Type B pancreatic cell (in vitro differentiated cells): ENCODE data around the gene TNFAIP3. TPM values are rescaled to one million over a fixed set of nuclear protein-coding genes. Genes with fewer than 3 reads are reported as not detected.
A peak's percentile ranks its signal among the peaks of the same experiment; 100 is the strongest.
"Not testable (repeated sequence)": the region's sequence is repeated elsewhere in the genome, so short reads cannot be mapped to it uniquely, and the experiment has no call there.

Experiments
- DNase-seq: peaks from one replicate; pipeline ENCODE4 v3.0.0; 2021; ENCODE audit warnings: mixed read lengths; ENCODE audit not compliant: unreplicated experiment; ENCODE audit errors: extremely low spot score
- H3K27ac Mint-ChIP-seq: 2 replicates; pipeline ENCODE4 v1.8.0; 2021; ENCODE audit warnings: mild to moderate bottlenecking, mixed read lengths
- H3K27me3 Mint-ChIP-seq: 2 replicates; pipeline ENCODE4 v1.8.0; 2021; ENCODE audit warnings: mixed read lengths
- H3K36me3 Mint-ChIP-seq: 2 replicates; pipeline ENCODE4 v1.8.0; 2021; ENCODE audit warnings: mixed read lengths
- H3K4me1 Mint-ChIP-seq: one replicate; pipeline ENCODE4 v1.8.0; 2021; ENCODE audit warnings: mixed read lengths; ENCODE audit not compliant: unreplicated experiment
- H3K4me3 Mint-ChIP-seq: 2 replicates; pipeline ENCODE4 v1.8.0; 2021; ENCODE audit warnings: mild to moderate bottlenecking, mixed read lengths
- H3K9me3 Mint-ChIP-seq: 2 replicates; pipeline ENCODE4 v1.8.0; 2021; ENCODE audit warnings: mixed read lengths
- total RNA-seq: library from RNA; stranded (reverse); gene quantifications from 2 replicates; pipeline ENCODE4 v1.2.1, GENCODE V29; 2021; ENCODE audit warnings: low replicate concordance
- TF ChIP-seq, protein P1 (sequence below): fragments of 200-600 bp; sonication (generic); conservative IDR thresholded peaks from 2 replicates; pipeline ENCODE4 v1.5.0; 2021; ENCODE audit warnings: antibody characterized with exemption, mild to moderate bottlenecking

The TNFAIP3 gene
- total RNA-seq, 1 donor from 2014 or later: 15.2 TPM

DNA sequence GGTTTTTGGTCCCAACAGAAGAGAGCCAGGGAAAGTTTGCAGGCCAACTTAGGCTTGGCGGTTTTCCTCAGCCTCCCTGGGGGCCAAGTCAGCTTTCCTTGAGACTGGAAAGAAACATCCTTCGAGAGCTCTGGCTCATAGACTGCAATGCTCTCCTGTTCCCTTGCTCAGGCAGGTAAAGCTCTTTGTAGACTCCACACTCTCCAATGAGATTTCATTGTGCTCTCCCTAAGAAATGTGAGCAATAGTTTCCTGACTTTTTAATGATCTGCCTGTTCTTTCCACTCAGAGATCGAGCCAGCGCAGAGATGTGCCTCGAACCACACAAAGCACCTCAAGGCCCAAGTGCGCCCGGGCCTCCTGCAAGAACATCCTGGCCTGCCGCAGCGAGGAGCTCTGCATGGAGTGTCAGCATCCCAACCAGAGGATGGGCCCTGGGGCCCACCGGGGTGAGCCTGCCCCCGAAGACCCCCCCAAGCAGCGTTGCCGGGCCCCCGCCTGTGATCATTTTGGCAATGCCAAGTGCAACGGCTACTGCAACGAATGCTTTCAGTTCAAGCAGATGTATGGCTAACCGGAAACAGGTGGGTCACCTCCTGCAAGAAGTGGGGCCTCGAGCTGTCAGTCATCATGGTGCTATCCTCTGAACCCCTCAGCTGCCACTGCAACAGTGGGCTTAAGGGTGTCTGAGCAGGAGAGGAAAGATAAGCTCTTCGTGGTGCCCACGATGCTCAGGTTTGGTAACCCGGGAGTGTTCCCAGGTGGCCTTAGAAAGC lies 13.9 kb downstream of the TNFAIP3 start:
- Mint-ChIP-seq H3K4me3 (no peak overlapping the region), H3K27ac (no peak overlapping the region), H3K36me3 (peaks cover 14% of the 10 kb centered on the region), H3K9me3 (no peaks in the 10 kb centered on the region), H3K4me1 (no peaks in the 10 kb centered on the region), H3K27me3 (no peaks in the 10 kb centered on the region)
- TF ChIP-seq, protein P1, sequence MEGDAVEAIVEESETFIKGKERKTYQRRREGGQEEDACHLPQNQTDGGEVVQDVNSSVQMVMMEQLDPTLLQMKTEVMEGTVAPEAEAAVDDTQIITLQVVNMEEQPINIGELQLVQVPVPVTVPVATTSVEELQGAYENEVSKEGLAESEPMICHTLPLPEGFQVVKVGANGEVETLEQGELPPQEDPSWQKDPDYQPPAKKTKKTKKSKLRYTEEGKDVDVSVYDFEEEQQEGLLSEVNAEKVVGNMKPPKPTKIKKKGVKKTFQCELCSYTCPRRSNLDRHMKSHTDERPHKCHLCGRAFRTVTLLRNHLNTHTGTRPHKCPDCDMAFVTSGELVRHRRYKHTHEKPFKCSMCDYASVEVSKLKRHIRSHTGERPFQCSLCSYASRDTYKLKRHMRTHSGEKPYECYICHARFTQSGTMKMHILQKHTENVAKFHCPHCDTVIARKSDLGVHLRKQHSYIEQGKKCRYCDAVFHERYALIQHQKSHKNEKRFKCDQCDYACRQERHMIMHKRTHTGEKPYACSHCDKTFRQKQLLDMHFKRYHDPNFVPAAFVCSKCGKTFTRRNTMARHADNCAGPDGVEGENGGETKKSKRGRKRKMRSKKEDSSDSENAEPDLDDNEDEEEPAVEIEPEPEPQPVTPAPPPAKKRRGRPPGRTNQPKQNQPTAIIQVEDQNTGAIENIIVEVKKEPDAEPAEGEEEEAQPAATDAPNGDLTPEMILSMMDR: no peak
- DNase-seq: no peak

DNA sequence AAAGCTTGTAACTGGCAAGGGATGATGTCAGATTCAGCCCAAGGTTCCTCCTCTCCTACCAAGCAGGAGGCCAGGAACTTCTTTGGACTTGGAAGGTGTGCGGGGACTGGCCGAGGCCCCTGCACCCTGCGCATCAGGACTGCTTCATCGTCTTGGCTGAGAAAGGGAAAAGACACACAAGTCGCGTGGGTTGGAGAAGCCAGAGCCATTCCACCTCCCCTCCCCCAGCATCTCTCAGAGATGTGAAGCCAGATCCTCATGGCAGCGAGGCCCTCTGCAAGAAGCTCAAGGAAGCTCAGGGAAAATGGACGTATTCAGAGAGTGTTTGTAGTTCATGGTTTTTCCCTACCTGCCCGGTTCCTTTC lies 14.4 kb downstream of the TNFAIP3 start:
- no peak for DNase-seq
- no peaks in the 10 kb centered on the region for H3K27me3 Mint-ChIP-seq
- TF ChIP-seq, protein P1: no peak
- H3K36me3 Mint-ChIP-seq: peaks cover 14% of the 10 kb centered on the region
- H3K4me1 Mint-ChIP-seq: no peaks in the 10 kb centered on the region
- no peak overlapping the region for H3K27ac Mint-ChIP-seq
- no peak overlapping the region for H3K4me3 Mint-ChIP-seq
- H3K9me3 Mint-ChIP-seq: no peaks in the 10 kb centered on the region

DNA sequence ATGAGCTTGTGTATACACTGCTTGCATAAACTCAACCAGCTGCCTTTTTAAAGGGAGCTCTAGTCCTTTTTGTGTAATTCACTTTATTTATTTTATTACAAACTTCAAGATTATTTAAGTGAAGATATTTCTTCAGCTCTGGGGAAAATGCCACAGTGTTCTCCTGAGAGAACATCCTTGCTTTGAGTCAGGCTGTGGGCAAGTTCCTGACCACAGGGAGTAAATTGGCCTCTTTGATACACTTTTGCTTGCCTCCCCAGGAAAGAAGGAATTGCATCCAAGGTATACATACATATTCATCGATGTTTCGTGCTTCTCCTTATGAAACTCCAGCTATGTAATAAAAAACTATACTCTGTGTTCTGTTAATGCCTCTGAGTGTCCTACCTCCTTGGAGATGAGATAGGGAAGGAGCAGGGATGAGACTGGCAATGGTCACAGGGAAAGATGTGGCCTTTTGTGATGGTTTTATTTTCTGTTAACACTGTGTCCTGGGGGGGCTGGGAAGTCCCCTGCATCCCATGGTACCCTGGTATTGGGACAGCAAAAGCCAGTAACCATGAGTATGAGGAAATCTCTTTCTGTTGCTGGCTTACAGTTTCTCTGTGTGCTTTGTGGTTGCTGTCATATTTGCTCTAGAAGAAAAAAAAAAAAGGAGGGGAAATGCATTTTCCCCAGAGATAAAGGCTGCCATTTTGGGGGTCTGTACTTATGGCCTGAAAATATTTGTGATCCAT lies 15.3 kb downstream of the TNFAIP3 start:
- Mint-ChIP-seq H3K4me3 (no peak overlapping the region), H3K27ac (no peak overlapping the region), H3K27me3 (no peaks in the 10 kb centered on the region), H3K9me3 (no peaks in the 10 kb centered on the region), H3K4me1 (no peaks in the 10 kb centered on the region), H3K36me3 (peaks cover 9% of the 10 kb centered on the region)
- DNase-seq: no peak
- TF ChIP-seq, protein P1: no peak

DNA sequence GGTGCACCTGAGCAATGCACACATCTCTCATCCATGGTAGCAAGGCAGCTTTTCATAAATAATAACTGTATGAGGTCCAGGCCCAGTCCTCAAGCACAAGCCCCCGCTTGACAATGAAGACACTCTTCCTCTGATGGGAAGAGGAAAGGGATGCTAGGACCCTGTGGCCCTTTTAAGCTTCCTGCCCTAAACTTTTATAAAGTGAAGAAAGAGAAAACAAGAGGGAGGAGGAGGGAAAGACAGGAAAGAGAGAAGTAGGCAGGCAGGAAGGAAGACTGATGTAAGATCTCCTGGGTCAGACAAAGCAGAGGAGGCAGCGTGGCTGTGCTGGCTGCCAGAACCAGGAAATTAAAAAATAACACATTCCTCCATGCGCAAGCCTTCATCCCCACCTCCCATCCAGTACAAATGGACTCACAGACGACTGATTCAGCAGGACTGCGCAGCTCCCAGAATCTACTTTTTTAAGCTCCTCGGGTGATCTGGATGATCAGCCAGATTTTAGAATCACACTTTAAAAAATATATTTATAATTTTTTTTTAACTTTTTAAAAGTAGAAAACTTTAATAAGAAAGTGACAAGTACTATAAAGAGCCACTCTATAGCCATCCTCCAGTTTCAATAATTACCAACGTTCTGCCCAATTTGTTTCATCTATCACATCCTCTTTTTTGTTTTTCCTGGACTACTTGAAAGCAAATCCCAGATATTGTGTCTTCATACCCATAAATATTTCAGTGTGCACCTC lies 16.5 kb downstream of the TNFAIP3 start:
- Mint-ChIP-seq H3K27me3 (no peaks in the 10 kb centered on the region), H3K36me3 (no peaks in the 10 kb centered on the region), H3K27ac (peak overlapping the region; percentile 21), H3K4me1 (no peaks in the 10 kb centered on the region), H3K4me3 (no peak overlapping the region), H3K9me3 (no peaks in the 10 kb centered on the region)
- no peak for DNase-seq
- TF ChIP-seq, protein P1: no peak

DNA sequence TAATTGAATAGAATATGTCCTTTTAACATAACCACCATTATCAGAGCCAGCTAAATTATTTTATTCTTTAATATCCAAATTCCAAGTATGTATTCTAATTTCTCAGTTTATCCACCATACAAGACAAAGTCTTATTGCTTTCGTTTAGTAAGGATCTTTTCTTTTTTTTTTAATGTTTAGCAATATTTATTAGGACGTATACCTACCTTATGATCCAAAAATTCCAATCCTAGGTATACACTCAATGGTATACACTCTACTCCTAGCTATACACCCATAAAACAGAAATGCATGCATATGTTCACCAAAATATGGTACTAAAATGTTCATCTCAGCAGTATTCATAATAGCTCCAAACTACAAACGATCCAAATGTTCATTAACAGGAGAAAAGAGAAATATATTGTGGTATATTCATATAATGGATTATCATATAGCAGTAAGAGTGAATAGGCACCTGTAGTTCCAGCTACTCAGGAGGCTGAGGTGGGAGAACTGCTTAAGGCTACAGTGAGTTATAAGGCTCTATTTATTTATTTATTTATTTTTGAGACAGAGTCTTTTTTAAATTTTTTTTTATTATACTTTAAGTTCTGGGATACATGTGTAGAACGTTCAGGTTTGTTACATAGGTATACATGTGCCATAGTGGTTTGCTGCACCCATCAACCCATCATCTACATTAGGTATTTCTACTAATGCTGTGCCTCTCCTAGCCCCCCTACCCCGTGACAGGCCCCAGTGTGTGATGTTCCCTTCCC lies 17.3 kb downstream of the TNFAIP3 start:
- Mint-ChIP-seq H3K4me1 (no peaks in the 10 kb centered on the region), H3K36me3 (no peaks in the 10 kb centered on the region), H3K9me3 (no peaks in the 10 kb centered on the region), H3K4me3 (no peak overlapping the region), H3K27ac (no peak overlapping the region), H3K27me3 (no peaks in the 10 kb centered on the region)
- TF ChIP-seq, protein P1: no peak
- no peak for DNase-seq

DNA sequence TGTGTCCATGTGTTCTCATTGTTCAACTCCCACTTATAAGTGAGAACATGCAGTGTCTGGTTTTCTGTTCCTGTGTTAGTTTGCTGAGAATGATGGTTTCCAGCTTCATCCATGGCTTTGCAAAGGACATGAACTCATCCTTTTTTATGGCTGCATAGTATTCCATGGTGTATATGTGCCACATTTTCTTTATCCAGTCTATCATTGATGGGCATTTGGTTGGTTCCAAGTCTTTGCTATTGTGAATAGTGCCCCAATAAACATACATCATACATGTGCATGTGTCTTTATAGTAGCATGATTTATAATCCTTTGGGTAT lies 17.8 kb downstream of the TNFAIP3 start:
- not testable (repeated sequence) for H3K36me3 Mint-ChIP-seq, H3K27me3 Mint-ChIP-seq, H3K9me3 Mint-ChIP-seq, DNase-seq, H3K4me3 Mint-ChIP-seq, H3K4me1 Mint-ChIP-seq, H3K27ac Mint-ChIP-seq

DNA sequence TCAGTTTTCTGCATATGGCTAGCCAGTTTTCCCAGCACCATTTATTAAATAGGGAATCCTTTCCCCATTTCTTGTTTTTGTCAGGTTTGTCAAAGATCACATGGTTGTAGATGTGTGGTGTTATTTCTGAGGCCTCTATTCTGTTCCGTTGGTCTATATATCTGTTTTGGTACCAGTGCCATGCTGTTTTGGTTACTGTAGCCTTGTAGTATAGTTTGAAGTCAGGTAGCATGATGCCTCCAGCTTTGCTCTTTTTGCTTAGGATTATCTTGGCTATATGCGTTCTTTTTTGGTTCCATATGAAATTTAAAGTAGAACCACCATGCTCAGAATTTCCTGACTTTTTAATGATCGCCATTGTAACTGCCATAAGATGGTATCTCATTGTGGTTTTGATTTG lies 19.2 kb downstream of the TNFAIP3 start:
- H3K27me3 Mint-ChIP-seq, DNase-seq, H3K9me3 Mint-ChIP-seq, H3K36me3 Mint-ChIP-seq, H3K4me1 Mint-ChIP-seq, H3K4me3 Mint-ChIP-seq, H3K27ac Mint-ChIP-seq: not testable (repeated sequence)
